HG03457 (cell line): ENCODE measurements around the gene APOA4.

Source experiments
- ATAC-seq: cut with Tn5 transposase; IDR thresholded peaks from one replicate; pipeline ENCODE4 v1.9.1; 2021; ENCODE audit warnings: moderate number of reproducible peaks; ENCODE audit not compliant: unreplicated experiment

APOA4 gene

GRCh38 chr11:116831790-116832349 is 8.8 kb upstream of the APOA4 start:
- no peak for ATAC-seq

GRCh38 chr11:116830184-116830912 is 7.2 kb upstream of the APOA4 start:
- no peak for ATAC-seq

- no peak for ATAC-seq
Observed at GRCh38 chr11:116829525-116830183, 6.5 kb upstream of the APOA4 start, which contains the start of gene APOC3. APOC3 (plus strand) TSS chr11:116829907; CDS start chr11:116830583, 676 bp downstream.

DNA sequence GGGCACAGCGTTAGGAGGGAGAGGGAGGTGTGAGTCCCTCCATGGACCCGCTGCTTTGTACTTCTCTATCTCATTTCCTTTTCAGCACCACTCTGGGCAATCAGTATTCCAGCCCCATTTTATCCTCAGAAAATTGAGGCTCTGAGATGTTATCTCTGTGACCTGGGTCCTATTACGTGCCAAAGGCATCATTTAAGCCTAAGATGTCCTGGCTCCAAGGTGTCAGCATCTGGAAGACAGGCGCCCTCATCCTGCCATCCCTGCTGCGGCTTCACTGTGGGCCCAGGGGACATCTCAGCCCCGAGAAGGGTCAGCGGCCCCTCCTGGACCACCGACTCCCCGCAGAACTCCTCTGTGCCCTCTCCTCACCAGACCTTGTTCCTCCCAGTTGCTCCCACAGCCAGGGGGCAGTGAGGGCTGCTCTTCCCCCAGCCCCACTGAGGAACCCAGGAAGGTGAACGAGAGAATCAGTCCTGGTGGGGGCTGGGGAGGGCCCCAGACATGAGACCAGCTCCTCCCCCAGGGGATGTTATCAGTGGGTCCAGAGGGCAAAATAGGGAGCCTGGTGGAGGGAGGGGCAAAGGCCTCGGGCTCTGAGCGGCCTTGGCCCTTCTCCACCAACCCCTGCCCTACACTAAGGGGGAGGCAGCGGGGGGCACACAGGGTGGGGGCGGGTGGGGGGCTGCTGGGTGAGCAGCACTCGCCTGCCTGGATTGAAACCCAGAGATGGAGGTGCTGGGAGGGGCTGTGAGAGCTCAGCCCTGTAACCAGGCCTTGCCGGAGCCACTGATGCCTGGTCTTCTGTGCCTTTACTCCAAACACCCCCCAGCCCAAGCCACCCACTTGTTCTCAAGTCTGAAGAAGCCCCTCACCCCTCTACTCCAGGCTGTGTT is 5.8 kb upstream of the APOA4 start:
- no peak for ATAC-seq

GRCh38 chr11:116827461-116827860 is 4.4 kb upstream of the APOA4 start:
- ATAC-seq, result no peak

- no peak for ATAC-seq
Observed at GRCh38 chr11:116826751-116827431, 3.8 kb upstream of the APOA4 start.

DNA sequence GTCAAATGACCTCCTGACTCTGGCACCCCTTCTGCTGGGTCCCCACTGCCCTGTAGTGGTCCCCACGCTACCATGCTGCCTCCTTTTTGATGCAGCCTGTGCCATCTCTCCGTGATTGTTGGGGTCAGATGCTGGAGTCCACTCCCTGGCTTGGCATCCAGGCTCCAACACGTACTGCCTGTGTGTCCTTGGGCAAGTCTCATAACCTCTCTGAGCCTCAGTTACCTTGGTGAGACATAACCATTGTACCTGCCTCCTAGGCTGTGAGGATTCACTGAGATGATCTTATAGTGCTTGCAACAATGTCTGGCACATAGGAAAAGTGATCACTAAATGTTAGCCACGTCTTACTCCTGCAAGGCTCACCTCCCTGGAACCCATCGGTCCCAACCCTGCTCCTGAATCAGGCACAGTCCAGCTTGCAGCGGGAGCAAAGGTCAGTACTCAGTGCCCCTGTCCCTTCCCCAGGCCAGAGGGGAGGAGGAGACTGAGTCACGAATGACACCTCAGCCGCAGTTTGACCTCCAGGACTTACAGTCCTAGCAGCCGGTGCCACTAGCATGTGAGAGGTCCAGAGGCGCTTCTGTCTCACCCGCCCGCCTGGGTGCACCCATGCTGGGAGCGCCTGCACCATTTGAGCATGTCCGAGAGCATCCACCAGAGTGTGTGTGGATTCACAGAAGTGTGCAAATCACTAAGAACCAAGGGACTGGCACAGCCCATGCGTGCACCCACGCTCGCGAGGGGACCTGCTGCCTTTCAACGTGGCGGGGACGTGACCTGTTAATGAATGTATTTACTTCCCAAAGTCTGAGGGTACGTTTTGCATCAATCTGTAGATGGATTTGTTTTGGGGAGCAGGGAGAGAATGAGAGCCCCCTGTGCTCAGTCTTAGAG is 3.0 kb upstream of the APOA4 start:
- ATAC-seq, result no peak

- ATAC-seq, result no peak
Observed at GRCh38 chr11:116825434-116825833, 2.3 kb upstream of the APOA4 start.

DNA sequence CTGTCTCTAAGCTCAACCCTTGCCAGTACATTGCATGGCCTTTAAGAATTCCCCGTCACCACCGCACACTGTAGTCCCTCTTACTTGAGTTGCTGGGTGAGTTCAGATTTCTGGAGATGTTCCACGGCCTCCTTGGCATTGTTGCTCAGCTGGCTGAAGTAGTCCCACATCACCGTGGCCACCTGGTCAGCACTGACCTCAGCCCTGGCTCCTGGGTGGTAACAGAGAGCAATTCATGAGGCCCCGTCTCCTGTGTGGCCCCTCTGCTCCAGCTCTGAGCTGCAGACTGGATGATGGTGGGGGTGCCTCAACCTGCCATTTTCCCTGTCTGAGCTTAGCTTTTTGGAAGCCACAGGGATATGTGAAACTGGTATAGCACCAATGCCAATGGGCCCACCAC is 529 bp downstream of the APOA4 start:
- no peak for ATAC-seq

DNA sequence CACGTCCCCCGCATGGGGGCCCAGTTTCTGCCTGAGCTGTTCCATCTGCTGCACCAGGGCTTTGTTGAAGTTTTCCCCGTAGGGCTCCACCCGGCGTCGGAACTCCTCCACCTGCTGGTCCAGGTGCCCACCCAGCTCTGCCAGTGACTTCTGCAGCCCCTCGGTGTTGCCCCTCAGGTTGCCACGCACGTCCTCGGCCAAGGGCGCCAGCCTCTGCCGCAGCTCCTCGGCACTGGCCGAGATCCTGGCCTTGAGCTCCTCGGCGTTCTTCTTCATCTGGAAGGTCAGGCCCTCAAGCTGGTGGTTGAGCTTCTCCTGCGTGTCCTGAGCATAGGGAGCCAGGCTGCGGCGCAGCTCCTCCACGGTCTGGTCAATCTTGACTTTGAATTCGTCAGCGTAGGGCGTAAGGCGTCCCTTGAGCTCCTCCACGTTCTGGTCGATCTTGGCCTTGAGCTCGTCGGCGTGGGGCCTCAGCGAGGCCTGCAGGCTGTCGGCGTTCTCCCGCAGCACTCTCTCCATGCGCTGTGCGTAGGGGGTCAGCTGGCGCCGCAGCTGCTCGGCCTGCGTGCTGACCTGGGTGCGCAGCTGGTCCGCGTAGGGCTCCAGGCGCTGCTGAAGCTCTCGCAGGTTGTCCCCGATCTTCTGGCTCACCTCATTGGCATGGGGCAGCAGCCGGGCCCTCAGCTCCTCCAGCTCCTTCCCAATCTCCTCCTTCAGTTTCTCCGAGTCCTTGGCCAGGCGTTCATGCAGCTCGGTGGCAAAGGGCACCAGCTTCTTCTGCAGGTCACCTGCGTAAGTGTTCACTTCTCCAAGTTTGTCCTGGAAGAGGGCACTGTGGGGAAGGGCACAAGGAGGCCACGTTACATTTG is 1.8 kb downstream of the APOA4 start:
- no peak for ATAC-seq

GRCh38 chr11:116819049-116819448 is 4.1 kb downstream of the APOA4 start:
- no peak for ATAC-seq

DNA sequence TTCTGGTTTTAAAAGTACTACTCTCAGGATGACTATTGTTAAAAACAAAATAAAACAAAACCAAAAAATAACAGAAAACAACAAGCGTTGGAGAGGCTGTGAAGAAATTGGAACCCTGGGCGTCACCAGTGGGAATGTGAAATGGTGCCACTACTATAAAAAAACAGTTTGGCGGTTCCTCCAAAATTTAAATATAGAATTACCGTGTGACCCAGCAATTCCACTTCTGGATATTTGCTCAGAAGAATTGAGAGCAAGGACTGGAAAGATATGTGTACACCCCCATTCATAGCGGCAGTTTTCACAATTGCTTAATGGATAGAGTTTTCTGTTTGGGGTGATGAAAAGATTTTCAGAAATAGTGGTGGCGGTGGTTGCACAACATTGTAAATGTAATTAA is 8.6 kb downstream of the APOA4 start:
- no peak for ATAC-seq

DNA sequence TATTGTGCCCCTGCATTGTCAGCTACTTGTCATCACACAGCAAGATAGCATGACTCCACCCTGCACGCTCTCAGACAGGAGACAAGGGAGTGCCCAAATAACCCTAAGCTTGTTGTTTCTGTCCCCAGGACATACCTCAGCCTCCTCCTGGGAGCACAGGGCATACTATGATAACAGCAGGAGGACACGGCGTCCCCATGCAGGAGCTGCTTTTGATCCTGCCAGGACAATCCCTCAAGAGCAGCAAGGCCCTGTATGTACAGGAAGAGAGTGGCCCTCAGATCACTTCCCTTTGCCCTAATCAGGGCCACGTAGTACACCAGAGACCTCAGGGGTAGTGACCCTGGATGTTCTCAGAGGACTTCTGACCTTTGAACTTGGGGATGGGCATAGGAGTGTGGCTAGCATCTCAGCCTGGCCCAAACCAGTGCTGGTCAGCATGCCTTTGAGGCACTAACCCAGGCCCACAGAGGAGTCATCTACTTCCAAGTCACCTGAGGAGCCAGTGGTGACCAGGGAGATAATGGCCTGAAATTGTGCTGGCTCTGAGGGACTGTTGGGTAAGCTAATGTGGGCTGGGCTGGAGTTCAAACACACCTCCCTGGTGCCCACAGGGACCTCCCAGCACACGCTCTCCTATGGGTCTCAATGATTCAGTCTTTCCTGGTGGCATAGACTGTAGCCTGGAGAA is 9.2 kb downstream of the APOA4 start:
- ATAC-seq, result no peak

DNA sequence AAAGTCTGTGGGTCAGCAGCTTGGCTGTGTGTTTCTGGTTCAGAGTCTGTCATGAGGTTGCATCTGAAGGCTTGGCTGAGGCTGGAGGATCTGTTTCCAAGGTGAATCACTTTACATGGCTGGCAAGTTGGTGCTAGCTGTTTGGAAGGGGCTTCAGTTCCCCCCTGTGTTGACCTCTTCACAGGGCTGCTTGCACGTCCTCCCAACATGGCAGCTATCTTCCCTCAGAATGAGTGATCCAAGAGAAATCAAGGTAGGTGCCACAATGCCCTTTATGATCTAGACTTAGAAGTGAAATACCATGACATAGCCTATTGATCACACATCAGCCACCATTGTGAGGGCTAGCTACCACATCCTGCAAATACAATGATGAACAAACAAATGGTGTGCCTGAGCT is 9.9 kb downstream of the APOA4 start:
- ATAC-seq, result no peak

DNA sequence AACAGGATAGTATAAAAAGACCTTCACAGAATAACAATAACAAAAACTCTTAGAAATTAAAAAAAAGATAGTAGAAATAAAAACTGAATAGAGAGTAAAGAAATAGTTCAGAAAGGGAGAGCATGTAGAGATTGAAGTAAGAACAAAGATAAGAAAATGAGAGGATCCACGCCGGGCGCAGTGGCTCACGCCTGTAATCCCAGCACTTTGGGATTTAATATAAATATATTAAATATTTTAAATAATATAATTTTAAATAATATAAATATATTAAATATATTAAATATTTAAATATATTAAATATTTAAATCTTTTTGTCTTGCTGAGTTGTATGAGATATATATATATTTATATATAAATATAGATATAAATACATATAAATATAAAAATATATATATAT is 11.0 kb downstream of the APOA4 start:
- ATAC-seq, result no peak

GRCh38 chr11:116811194-116811593 is 11.9 kb downstream of the APOA4 start:
- ATAC-seq, result no peak

DNA sequence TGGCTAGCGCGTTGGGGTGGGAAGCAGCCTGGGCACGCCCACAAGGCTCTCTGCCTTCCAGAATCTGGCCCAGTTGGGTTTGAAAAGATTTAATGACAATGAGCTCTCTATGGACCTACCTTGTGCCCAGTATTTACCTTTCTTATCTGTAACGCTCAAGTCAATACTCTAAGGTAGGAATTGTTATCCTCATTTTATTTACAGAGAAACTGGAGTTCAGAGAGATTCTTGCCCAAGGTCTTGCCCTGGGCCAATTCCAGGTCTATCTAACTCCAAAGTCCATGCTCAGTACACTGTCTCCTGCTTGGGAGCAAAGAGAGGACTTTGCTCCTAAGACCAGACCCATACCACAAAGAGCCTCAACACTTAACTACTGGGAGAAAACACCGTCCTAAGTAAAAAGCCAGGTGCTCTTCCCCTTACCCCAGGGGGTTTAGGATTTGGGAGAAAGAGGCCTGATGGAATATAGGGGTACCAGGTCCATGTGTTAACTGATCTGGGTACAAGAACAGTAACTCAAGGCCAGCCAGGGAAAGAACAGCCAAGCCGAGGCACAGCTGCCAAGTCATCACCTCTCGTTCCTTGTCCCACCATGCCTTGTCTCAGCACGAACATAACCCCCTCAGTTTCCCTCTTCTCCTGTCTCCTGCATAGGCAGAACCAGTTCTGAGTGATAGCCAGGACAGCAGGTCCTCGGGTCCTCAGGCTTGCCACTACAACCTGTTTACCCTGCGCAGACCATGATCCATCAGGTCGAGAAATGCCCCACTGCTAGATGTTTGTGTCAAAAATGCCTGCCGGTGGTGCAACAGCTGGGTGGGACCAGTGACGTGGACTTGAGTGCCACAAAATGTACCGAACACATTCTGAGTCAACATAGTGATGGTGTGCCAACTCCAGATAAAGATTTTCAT is 14.6 kb downstream of the APOA4 start:
- ATAC-seq, result no peak
